RWPE1 (cell line): ENCODE measurements around the gene CDKAL1.

Experiments
- CTCF ChIA-PET: fragments of 350-600 bp; sonication (Branson Sonifier 250); formaldehyde crosslinking; extraction: SDS; loops from one replicate; lab custom pipeline; 2021; lab: Yijun Ruan, JAX
- POLR2A ChIA-PET: fragments of 400-600 bp; formaldehyde crosslinking; extraction: SDS; loops from one replicate; lab custom pipeline; 2020; ENCODE audit warnings: antibody characterized with exemption; ENCODE audit not compliant: low non-redundant PET; lab: Yijun Ruan, JAX
- DNase-seq: peaks from one replicate; pipeline ENCODE4 v3.0.0; 2012; ENCODE audit warnings: low spot score
- H3K27ac ChIP-seq: fragments of 450-650 bp; 2 replicates; pipeline ENCODE4 v1.5.1; 2017
- TF ChIP-seq, protein P1 (sequence below): fragments of 450-650 bp; conservative IDR thresholded peaks from 2 replicates; pipeline ENCODE4 v1.5.1; 2017; ENCODE audit warnings: low read depth, mild to moderate bottlenecking

Gene CDKAL1

DNA sequence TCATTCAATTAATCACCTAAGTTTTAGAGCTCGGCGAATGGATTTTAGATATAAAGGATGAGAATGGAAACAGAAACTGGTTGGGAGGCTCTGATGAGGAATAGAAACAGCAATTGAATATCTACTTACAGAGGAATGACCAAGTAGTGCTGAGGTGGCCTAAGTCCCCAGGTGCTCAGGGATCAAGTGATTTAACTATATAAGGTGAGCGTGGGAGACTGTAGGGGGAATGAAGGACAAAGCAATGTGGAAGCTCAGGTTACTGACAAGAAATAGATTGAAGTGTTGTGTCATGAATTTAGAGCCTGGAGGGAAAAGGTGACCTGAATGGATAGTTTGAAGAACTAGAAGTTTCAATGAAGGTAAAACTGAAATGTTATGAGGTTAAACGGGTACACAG, 563.9 kb downstream of the CDKAL1 start:
- no peak overlapping the region for H3K27ac ChIP-seq
- CTCF ChIA-PET: no interaction called here
- TF ChIP-seq, protein P1, sequence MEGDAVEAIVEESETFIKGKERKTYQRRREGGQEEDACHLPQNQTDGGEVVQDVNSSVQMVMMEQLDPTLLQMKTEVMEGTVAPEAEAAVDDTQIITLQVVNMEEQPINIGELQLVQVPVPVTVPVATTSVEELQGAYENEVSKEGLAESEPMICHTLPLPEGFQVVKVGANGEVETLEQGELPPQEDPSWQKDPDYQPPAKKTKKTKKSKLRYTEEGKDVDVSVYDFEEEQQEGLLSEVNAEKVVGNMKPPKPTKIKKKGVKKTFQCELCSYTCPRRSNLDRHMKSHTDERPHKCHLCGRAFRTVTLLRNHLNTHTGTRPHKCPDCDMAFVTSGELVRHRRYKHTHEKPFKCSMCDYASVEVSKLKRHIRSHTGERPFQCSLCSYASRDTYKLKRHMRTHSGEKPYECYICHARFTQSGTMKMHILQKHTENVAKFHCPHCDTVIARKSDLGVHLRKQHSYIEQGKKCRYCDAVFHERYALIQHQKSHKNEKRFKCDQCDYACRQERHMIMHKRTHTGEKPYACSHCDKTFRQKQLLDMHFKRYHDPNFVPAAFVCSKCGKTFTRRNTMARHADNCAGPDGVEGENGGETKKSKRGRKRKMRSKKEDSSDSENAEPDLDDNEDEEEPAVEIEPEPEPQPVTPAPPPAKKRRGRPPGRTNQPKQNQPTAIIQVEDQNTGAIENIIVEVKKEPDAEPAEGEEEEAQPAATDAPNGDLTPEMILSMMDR: no peak
- DNase-seq: no peak
- POLR2A ChIA-PET: no interaction called here

DNA sequence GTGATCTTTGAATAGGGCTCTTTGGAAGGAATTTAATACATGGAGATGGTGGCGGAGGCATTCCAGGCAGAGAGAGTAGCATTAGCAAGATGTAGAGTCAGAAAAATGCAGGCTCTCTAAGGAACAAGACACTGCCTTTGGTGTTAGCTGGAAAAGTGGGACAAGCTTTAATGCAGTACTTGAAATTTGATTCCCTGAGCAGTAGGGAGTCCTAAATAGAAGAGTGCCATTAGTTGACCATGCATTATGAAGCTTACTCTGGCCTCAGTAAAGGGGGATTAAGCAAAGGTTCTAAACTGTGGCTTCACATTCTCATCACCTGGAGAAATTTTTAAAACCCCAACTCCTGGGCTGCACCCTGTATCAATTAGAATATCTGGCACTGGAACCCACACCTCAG, 564.5 kb downstream of the CDKAL1 start:
- H3K27ac ChIP-seq: no peak overlapping the region
- CTCF ChIA-PET: no interaction called here
- no peak for DNase-seq
- POLR2A ChIA-PET: no interaction called here
- TF ChIP-seq, protein P1: no peak

DNA sequence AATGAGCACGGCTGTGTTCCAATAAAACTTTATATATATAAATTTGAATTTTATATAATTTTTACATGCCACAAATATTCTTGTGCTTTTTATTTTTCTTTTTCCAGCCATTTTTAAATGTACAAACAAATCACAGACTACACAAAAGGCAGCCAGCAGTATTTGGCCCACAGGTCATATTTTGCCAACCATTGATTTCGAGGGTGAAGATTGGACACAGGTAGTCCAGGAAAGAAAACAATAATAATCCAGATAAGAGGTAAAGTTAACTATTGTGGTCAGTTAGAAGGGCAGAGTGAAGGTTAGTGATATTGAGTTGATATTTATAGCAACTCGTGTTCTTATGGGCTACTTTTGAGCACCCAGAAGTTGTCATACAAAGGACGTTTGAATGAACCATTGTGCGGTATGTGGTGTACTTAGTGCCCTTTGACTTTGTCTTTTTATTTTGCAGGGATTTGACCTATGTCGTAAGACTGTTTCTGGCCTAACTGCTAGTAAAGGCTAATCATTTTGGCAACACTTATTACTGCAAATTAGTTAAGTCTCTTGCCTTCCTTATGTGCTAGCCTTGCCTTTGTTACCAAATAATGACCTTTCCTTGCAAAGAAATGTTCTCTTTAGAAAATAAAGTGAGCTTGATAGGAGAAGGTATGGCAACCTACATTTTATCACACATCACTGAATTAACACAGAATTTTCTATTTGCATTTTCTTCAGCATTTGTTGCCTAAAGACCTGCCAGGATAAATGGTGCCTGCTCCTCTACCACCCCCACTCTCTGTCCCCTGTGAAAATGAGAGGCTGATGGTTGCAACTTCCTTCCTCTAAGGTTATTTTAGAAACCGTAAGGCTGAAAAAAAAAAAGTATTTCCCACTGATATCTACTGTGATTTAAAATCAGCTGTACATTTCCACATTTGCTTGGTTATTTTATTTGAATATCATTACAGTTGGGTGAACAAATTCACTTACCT, 565.4 kb downstream of the CDKAL1 start:
- ChIA-PET POLR2A (no interaction called here), CTCF (no interaction called here)
- DNase-seq: no peak
- H3K27ac ChIP-seq: no peak overlapping the region
- TF ChIP-seq, protein P1: no peak

DNA sequence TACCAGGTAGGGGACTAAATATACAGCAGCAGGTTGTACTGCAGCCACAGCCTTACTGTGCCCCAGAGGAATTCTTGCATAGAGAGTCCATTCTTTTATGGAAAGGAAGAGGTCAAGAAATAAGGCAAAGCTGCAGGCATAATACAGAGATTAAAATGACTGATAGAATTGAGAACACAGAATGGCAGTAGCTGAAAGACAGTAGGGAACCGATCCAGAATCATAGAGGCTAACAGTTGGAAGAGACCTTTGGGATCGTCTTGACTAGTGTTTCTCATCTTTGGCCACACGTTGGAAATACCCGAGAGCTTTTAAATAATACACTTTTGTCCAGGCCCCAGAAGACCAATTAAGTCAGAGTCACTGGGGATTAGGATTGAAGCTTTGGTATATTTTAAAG, 566.7 kb downstream of the CDKAL1 start:
- POLR2A ChIA-PET: no interaction called here
- no peak overlapping the region for H3K27ac ChIP-seq
- CTCF ChIA-PET: no interaction called here
- no peak for DNase-seq
- TF ChIP-seq, protein P1: no peak

DNA sequence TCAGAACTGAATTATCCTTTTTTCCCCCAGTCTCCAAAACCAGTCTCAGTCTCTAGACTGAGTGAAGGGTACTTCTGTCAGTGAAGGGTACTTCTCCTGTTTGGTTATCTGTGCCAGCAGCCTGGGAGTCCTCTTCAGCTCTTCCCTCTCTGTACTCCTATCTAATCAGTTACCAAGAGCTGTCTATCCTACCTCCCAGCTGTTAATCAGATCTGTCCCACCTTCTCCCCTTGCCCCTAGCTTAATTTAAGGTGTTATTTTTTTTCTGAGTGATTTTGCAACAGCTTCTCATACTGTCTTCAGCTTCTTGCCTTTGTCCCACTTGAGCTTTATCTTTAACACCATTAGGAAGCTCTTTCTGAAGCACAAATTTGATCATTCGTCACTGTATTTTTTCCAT, 567.4 kb downstream of the CDKAL1 start:
- DNase-seq: no peak
- ChIA-PET CTCF (no interaction called here), POLR2A (no interaction called here)
- no peak overlapping the region for H3K27ac ChIP-seq
- TF ChIP-seq, protein P1: no peak

DNA sequence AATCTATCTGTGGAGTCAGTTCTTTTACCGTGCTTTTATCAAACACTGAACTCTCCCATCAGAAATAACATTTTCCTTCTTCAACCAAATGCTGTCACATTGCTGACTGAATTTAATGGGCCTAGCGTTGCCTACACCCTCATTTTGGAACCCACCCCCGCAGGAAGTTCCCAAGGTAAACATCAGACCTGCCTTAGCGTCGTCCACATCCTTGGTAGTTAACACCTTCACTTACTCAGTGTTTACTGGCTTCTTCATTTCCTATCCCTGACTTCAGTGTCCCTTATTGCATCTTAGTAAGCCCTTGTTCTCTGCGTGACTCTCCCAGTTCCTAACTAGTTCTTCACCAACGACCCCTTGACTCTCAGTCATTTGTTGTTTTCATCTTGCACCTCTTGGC, 567.9 kb downstream of the CDKAL1 start:
- no peak overlapping the region for H3K27ac ChIP-seq
- ChIA-PET POLR2A (no interaction called here), CTCF (no interaction called here)
- TF ChIP-seq, protein P1: no peak
- DNase-seq: no peak
